ENCODE measurements around the gene CAB39.

CAB39 gene

GRCh38 chr2:230784795-230785194 is 72.2 kb downstream of the CAB39 start:
- Histone ChIP-seq H3K27ac (replicated peaks) (no peak overlapping the region), H3K27me3 (ENCODE audit: insufficient read depth, poor library complexity, severe bottlenecking) (no peaks in the 10 kb centered on the region), H3K4me3 (replicated peaks; ENCODE audit: insufficient read depth, low read length) (no peak overlapping the region)
- no peak for DNase-seq (ENCODE audit: low read depth in 1 of 2, low spot score in 1 of 2)
- TF ChIP-seq GABPA (IDR thresholded peaks at IDR 0.05; ENCODE audit: low read depth) (no peak), CTCF (IDR thresholded peaks at IDR 0.05; ENCODE audit: insufficient read depth, low read length) (no peak), POLR2AphosphoS5 (IDR thresholded peaks at IDR 0.05; ENCODE audit: low read depth) (no peak), SPI1 (IDR thresholded peaks at IDR 0.05; ENCODE audit: borderline replicate concordance, low read depth) (no peak), REST (IDR thresholded peaks at IDR 0.05; ENCODE audit: insufficient replicate concordance, low read depth) (no peak)

- no peak for DNase-seq (ENCODE audit: low read depth in 1 of 2, low spot score in 1 of 2)
- Histone ChIP-seq H3K27me3 (ENCODE audit: insufficient read depth, poor library complexity, severe bottlenecking) (no peaks in the 10 kb centered on the region), H3K27ac (replicated peaks) (no peak overlapping the region), H3K4me3 (replicated peaks; ENCODE audit: insufficient read depth, low read length) (no peak overlapping the region)
- TF ChIP-seq POLR2AphosphoS5 (IDR thresholded peaks at IDR 0.05; ENCODE audit: low read depth) (no peak), REST (IDR thresholded peaks at IDR 0.05; ENCODE audit: insufficient replicate concordance, low read depth) (no peak), GABPA (IDR thresholded peaks at IDR 0.05; ENCODE audit: low read depth) (no peak), SPI1 (IDR thresholded peaks at IDR 0.05; ENCODE audit: borderline replicate concordance, low read depth) (no peak), CTCF (IDR thresholded peaks at IDR 0.05; ENCODE audit: insufficient read depth, low read length) (no peak)
Observed at GRCh38 chr2:230785346-230785745, 72.7 kb downstream of the CAB39 start.

- DNase-seq (ENCODE audit: low read depth in 1 of 2, low spot score in 1 of 2), result no peak
- Histone ChIP-seq H3K27me3 (ENCODE audit: insufficient read depth, poor library complexity, severe bottlenecking) (no peaks in the 10 kb centered on the region), H3K4me3 (replicated peaks; ENCODE audit: insufficient read depth, low read length) (no peak overlapping the region), H3K27ac (replicated peaks) (no peak overlapping the region)
- TF ChIP-seq SPI1 (IDR thresholded peaks at IDR 0.05; ENCODE audit: borderline replicate concordance, low read depth) (no peak), CTCF (IDR thresholded peaks at IDR 0.05; ENCODE audit: insufficient read depth, low read length) (no peak), GABPA (IDR thresholded peaks at IDR 0.05; ENCODE audit: low read depth) (no peak), REST (IDR thresholded peaks at IDR 0.05; ENCODE audit: insufficient replicate concordance, low read depth) (no peak), POLR2AphosphoS5 (IDR thresholded peaks at IDR 0.05; ENCODE audit: low read depth) (no peak)
Observed at GRCh38 chr2:230787101-230787500, 74.5 kb downstream of the CAB39 start.
